NCI-H1417 (cell line): Measurements from ENCODE around the gene JPH4.

ENCODE experiments used
- DNase-seq, 3 experiments: peaks; one replicate each; lab custom pipeline; 2025; lab: John Stamatoyannopoulos, UW

The JPH4 gene

DNA sequence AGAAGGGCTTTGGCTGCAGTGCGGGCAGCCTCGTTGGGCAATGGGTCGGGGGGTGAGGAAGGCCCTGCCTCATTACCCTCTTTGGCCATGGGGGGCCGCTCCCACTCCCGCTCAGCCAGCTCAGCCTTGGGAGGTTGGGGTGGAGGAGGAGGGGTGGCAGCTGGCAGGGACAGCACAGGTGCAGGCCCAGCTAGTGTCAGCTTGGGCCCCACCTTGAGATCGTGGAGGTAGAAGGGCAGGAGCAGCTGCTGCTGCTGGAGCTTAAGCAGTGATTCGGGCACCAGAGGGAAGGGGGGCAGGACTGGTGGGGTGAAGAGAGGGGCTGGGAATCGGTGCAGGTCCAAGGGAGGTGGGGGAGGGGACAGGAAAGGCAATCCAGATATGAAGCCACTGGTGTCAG is 53.0 kb downstream of the JPH4 start:
- DNase-seq = no peak

- DNase-seq = no peak
These were observed 53.6 kb downstream of the JPH4 start for GRCh38 chr14:23524954-23525353.

DNA sequence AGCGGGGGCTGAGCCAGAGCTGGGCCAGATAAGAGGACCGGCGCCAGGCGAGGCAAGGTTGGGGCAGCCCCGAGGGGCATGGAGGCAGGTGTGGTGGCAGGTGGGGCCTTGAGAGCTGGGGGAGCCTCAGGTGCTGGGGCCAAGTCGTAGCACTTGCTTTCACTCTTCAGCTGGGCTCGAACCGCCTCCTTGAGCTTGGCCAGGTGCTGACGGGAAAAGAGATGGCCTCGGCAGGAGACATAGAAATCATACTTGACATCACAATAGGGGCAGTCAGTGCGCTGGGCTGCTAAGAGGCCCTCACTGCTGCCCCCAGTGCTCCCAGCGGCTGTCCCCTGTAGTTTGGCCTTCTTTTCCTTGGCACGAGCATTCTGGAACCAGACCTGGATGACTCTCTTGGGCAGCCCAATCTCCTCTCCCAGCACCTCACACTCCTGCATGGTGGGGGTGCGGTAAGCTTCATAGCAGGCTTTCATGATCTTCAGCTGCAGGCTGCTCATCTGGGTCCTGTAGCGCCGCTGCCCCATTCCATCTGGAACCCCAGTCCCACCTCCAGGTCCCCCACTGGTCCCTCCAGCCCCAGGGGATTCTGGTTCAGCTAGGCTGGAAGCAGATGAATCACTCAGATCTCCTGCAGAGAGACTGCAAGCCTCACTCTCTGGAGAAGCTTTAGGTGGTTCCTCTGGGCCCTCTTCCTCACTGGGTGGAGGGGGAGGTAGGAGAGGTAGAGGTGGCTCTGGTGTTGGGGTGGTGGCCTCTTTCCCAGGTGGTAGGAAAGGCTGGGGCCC is 55.2 kb downstream of the JPH4 start:
- DNase-seq = no peak

DNA sequence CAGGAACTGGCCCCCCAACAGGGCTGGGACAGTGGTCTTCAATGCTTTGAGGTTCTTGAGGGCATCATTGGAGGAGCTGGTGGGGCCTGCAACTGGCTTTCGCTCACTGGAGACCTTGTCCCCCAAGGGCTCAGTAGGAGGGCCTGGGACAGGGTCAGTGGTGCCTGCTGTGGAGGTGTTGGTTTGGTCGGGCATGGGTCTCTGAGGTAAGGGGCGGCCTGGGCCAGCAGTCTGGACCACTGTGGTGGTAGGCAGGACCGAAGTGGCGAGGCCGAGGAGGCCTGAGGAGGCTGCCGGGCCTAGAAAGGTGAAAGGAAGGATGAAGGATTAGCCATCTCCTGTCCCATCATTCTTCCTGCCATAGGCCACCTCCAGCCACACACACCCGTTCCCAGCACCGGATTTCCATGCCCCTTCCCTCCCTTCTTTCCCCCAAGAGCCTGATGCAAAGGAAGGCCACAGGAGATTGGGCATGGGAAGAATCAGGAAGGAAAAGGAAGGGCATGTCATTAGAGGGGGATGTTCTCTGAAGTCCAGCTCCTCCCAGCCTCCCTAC is 55.9 kb downstream of the JPH4 start:
- DNase-seq = no peak

DNA sequence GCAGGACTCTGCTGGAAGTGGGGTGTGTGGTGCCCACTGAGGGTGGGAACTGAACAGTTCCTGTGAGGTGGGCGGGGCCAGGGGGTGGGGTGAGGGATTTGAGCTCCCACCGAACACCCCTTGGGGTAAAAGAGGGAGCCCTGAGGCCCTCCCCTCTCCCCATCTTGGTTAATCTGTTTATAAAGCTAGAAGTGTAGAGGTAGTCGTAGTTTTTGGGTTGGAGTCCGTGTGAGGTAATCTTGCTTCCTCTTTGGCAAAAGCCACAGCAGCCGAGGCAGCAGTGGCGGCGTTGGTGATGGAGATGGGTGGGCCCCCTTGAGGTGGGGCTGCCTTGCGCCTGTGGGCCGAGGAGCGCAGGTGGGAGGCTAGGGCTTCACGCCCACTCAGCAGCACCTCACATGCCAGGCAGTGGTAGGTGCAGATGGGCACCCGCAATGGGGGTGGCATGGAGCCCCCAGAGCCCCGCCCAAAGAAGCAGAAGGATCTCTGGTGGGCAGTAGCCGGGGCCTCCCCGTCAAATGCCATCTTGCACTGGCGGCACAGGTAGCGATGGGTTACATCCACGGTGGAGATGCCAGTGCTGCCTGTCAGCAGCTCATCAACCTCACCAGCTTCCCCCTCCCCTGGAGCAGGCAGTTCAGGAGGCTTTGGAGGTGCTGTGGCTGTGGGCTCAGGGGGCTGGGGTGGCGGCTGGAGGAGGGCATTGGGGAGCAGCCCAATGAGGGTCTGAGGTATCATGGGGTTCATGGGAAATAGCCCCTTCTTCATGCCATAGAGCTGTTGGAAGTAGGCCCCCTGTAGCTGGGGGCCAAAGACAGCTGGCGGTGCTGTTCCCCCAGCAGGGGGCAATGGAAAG is 56.6 kb downstream of the JPH4 start:
- no peak for DNase-seq

DNA sequence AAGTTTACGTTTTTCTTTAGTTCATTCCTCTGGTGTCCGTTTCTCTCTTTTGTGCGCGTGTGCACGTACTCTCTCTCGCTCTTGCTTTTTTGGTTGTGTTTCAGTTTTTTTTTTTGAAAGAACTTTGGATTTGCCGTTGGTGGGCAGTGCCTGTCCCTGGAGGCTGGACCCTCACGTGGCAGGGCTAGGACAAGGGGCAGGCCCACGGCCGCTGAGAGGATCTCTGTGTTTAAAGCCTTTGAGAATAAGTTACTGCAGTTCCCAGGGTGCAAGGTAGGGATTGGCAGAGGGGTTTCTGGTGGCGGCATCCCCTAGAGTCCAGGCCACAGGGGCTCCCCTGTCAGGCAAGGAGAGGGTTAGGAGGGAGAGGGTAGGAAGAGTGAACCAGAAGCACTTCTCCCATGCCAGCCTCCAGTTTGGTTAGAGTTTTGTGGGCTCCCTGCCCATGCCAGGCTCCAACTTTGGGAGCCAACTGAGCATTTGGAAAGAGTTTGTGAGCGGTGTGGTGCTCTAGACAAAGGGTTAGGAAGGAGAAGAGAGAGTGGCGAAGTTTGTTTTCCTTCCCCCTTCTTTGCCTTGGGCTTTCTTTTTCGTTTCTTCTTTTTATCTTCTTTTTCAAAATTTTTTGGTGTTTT is 57.6 kb downstream of the JPH4 start:
- DNase-seq = no peak

DNA sequence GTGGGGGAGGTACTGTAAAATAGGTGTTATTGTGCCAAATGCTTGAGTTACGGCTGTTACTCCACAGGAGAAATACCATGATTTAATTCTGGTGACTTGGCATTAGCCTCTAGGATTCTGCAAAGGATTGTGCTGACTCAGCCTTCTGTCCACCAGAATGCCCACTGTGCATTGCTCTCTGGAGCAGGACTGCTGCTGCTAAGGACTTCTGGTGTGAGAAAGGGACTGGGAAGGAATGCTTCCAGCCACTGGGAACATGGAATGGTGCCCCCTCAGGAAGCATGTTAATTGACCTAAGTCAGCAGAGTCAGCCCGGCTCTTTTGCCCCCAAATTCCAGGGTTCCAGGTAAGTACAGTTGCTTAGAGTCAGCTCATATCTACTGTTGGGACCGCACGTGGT is 59.9 kb downstream of the JPH4 start:
- no peak for DNase-seq
